Astrocyte of the spinal cord (primary cell): ENCODE measurements around the gene IFI30.
"Not testable (repeated sequence)": the region's sequence is repeated elsewhere in the genome, so short reads cannot be mapped to it uniquely, and the experiment has no call there.

Experiments
- DNase-seq: peaks from one replicate; pipeline ENCODE4 v3.0.0; 2011; ENCODE audit warnings: low read depth, low spot score
- H3K4me3 ChIP-seq: 2 replicates; pipeline ENCODE4 v1.5.1; 2011; ENCODE audit warnings: low read depth, mild to moderate bottlenecking, low read length, moderate library complexity
- in situ Hi-C: cut with HindIII; loops from 2 replicates; pipeline ENCODE4 v1.10.0; 2017; ENCODE audit warnings: low sequenced_read_pairs
- TF ChIP-seq, protein P1 (sequence below): IDR thresholded peaks from 2 replicates; pipeline ENCODE4 v1.5.1; 2012; ENCODE audit warnings: low read depth, mild to moderate bottlenecking, low read length, inconsistent platforms

The IFI30 gene

DNA sequence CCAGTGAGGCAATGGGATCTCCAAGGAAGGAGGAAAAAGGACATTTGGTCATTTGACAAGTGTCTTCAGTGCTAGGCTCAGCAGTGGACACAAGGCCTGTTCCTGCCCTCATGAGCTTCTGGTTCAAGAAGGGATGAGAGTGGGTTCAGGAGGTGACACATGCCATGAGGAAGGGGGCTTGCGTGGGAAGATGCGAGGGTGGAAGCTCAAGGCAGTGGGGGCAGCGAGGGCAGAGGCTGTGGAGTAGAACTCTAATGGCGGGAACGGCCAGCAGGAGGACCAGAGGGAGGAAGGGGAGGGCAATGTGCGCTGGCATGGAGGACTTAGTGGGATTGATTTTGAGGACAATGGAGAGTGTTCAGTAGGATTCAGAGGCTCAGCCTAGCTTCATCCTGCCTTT is 17.3 kb upstream of the IFI30 start:
- DNase-seq, result no peak
- TF ChIP-seq, protein P1, sequence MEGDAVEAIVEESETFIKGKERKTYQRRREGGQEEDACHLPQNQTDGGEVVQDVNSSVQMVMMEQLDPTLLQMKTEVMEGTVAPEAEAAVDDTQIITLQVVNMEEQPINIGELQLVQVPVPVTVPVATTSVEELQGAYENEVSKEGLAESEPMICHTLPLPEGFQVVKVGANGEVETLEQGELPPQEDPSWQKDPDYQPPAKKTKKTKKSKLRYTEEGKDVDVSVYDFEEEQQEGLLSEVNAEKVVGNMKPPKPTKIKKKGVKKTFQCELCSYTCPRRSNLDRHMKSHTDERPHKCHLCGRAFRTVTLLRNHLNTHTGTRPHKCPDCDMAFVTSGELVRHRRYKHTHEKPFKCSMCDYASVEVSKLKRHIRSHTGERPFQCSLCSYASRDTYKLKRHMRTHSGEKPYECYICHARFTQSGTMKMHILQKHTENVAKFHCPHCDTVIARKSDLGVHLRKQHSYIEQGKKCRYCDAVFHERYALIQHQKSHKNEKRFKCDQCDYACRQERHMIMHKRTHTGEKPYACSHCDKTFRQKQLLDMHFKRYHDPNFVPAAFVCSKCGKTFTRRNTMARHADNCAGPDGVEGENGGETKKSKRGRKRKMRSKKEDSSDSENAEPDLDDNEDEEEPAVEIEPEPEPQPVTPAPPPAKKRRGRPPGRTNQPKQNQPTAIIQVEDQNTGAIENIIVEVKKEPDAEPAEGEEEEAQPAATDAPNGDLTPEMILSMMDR, result no peak
- H3K4me3 ChIP-seq, result no peak overlapping the region
- in situ Hi-C loops, result no loop called here

DNA sequence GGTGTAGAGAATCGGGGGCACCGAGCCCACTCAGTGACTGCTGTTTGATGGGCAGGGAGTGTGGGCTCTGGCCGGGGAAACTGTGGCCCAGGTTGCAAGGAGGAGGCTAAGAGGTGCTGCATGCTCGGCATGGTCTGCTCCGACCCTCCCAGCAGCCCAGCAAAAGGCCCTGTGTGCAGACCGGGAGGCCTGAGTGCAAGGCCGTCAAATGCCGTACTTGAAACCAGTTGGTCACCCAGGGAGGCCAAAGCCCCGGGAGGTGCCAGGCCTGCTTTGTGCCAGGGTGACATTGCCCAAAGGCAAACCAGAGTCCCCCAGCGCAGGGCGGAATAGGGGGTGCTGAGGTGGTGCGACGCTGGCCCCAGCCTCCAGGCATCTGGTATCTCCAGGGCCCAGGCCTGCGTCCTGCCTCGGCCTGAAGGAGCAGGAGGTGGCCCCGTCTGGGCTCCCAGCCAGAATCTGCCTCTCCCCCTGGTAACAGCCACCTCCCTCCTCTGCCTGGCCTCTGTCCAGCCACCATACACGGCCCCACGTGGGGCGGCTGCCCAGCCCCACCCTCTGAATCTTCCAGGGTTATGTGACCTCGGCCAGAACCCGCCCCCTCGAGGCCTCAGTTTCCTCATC is 16.7 kb upstream of the IFI30 start:
- in situ Hi-C loops, result no loop called here
- peak; percentile 87 for DNase-seq
- no peak overlapping the region for H3K4me3 ChIP-seq
- TF ChIP-seq, protein P1, result no peak

DNA sequence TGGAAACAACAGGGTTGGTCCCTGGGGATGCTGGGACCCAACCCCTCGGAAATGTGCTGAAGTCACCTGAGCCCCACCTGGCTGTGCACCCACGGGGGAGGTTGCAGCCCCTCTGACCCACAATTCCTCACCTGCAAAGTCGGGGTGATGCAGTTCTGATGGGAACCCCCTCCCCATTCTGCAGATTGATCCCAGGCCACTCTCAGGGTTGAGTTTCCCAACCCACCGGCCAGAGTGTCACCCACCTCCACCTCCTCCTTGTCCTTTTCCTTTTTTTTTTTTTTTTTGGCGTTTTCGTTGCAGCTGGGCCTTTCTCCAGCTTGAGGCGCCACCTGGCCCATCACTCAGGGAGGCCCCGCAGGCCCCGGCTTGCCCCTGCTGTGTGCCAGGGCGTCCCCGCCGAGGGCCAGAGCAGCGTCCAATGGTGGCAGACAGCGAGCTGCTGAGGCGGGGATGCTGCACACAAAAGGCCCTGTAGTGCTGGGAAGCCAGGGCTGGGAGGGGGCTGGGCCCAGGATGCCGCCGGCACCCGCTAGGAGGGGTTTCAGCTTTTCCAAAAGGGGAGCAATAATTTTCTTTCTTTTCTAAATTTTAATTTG is 16.0 kb upstream of the IFI30 start:
- TF ChIP-seq, protein P1, result no peak
- in situ Hi-C loops, result no loop called here
- DNase-seq, result no peak
- H3K4me3 ChIP-seq, result no peak overlapping the region

DNA sequence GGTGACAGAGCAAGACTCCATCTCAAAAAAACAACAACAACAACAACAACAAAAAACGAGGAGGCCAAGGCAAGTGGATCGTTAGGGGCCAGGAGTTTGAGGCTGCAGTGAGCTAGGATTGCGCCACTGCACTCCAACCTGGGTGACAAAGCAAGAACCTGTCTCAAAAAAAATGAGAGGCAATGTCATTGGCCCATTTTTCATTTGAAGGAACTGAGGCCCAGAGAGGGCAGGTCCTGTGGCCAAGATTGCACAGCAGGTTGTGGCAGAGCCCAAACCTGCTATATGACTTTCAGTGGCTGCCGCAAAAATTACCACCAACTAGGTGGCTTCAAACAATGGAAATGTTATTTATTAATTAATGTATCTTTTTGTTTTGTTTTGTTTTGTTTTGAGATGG is 15.1 kb upstream of the IFI30 start:
- in situ Hi-C loops, result no loop called here
- TF ChIP-seq, protein P1, result no peak
- no peak for DNase-seq
- H3K4me3 ChIP-seq, result no peak overlapping the region

DNA sequence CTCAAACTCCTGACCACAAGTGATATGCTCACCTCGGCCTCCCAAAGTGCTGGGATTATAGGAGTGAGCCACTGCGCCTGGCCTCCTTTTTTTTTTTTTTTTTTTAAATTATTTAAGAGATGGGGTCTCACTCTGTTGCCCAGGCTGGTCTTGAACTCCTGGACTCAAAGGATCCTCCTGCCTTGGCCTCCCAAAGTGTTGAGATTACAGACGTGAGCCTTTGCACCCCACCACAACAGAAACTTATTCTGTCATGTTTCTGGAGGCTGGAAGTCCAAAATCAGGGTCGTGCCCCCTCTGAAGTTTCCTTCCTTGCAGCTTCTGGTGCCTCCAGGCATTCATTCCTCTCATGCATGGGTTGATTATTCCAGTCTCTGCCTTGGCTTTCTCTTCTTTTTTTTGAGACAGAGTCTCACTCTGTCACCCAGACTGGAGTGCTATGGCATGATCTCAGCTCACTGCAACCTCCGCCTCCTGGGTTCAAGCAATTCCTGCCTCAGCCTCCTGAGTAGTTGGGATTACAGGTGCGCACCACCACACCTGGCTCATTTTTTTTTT is 14.5 kb upstream of the IFI30 start:
- DNase-seq, in situ Hi-C loops, H3K4me3 ChIP-seq: not testable (repeated sequence)

DNA sequence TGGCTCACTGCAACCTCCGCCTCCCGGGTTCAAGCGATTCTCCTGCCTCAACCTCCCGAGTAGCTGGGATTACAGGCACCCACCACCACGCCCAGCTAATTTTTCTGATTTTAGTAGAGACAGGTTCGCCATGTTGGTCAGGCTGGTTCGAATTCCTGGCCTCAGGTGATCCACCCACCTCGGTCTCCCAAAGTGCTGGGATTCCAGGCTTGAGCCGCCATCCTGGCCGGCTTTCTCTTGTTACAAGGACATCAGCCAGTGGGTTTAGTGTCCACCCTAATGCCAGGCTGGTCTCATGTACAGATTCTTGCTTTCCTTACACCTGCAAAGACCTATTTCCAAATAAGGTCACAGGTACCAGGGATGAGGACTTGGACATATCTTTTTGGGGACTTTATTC is 13.8 kb upstream of the IFI30 start:
- H3K4me3 ChIP-seq, result no peak overlapping the region
- DNase-seq, result no peak
- in situ Hi-C loops, result no loop called here
- TF ChIP-seq, protein P1, result no peak

DNA sequence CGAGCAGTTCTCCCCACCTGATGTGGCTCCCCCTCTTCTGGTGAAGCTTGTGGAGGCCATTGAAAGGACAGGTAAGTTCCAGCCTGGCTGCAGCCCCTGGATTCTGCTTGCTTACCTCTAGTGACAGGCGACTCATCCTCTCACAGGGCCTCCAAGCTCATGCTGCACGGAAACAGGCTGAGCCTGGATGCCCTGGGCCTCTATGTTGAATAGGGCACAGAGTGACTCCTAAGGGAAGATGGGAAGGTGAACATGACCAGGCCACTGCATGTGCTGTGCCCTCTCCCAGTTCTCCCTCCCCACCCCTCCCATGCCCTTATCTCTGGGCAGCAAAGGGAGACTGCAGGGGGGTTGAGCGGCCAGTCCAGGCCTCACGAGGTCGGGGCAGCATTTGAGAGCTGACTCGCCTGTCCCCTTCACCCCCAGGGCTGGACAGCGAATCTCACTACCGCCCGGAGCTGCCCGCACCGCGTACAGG is 13.1 kb upstream of the IFI30 start:
- TF ChIP-seq, protein P1, result no peak
- H3K4me3 ChIP-seq, result no peak overlapping the region
- DNase-seq, result no peak

More for the DNA sequence above, 13.1 kb upstream of the IFI30 start:
- in situ Hi-C loops, result no loop called here
